KMS-11 (cell line): Measurements from ENCODE around the gene MYO1C.

Source experiments
- H2AFZ ChIP-seq: fragments of 200-600 bp; sonication (generic); 2 replicates; pipeline ENCODE4 v1.6.1; 2016; ENCODE audit warnings: antibody characterized with exemption, mixed run types, low read depth
- H3K27ac ChIP-seq: fragments of 200-600 bp; sonication (generic); 2 replicates; pipeline ENCODE4 v1.6.1; 2016; ENCODE audit warnings: mild to moderate bottlenecking, mixed run types
- H3K27me3 ChIP-seq: fragments of 200-600 bp; sonication (generic); 2 replicates; pipeline ENCODE4 v1.6.1; 2017; ENCODE audit warnings: mild to moderate bottlenecking, low read depth, mixed run types, moderate library complexity; ENCODE audit not compliant: insufficient read depth
- H3K36me3 ChIP-seq: fragments of 200-600 bp; sonication (generic); 2 replicates; pipeline ENCODE4 v1.6.1; 2017; ENCODE audit warnings: mild to moderate bottlenecking, mixed run types; ENCODE audit not compliant: insufficient read depth
- H3K4me1 ChIP-seq: fragments of 200-600 bp; sonication (generic); 2 replicates; pipeline ENCODE4 v1.6.1; 2016; ENCODE audit warnings: mild to moderate bottlenecking, low read depth, mixed run types; ENCODE audit not compliant: poor library complexity, severe bottlenecking
- H3K4me2 ChIP-seq: fragments of 200-600 bp; sonication (generic); 2 replicates; pipeline ENCODE4 v1.7.0; 2016; ENCODE audit warnings: mild to moderate bottlenecking, mixed run types
- H3K4me3 ChIP-seq: fragments of 200-600 bp; sonication (generic); IDR thresholded peaks from 2 replicates; pipeline ENCODE4 v1.6.1; 2017; ENCODE audit warnings: low read depth, low read length, mixed read lengths; ENCODE audit not compliant: insufficient read depth
- H3K79me2 ChIP-seq: fragments of 200-600 bp; sonication (generic); 2 replicates; pipeline ENCODE4 v1.6.1; 2016; ENCODE audit warnings: low read depth, mixed run types; ENCODE audit not compliant: insufficient read depth
- H3K9ac ChIP-seq: fragments of 200-600 bp; sonication (generic); 2 replicates; pipeline ENCODE4 v1.6.1; 2016; ENCODE audit warnings: mild to moderate bottlenecking, mixed run types
- H4K20me1 ChIP-seq: fragments of 200-600 bp; sonication (generic); 2 replicates; pipeline ENCODE4 v1.6.1; 2016; ENCODE audit warnings: mild to moderate bottlenecking, mixed run types; ENCODE audit not compliant: insufficient read depth
- CTCF ChIP-seq: fragments of 200-600 bp; sonication (generic); conservative IDR thresholded peaks from 2 replicates; pipeline ENCODE4 v1.6.1; 2017; ENCODE audit warnings: low read depth, mild to moderate bottlenecking, antibody characterized with exemption, low read length, moderate library complexity, mixed read lengths

MYO1C gene

GRCh38 chr17:1503699-1504098 is 11.2 kb upstream of the MYO1C start:
- H3K36me3 ChIP-seq: no peaks in the 10 kb centered on the region
- H3K4me2 ChIP-seq: no peak overlapping the region
- no peak overlapping the region for H3K27ac ChIP-seq
- H3K27me3 ChIP-seq: no peaks in the 10 kb centered on the region
- H3K79me2 ChIP-seq: no peaks in the 10 kb centered on the region
- H3K4me3 ChIP-seq: no peak overlapping the region
- H3K4me1 ChIP-seq: no peaks in the 10 kb centered on the region
- TF ChIP-seq CTCF: no peak
- H3K9ac ChIP-seq: no peak overlapping the region
- H4K20me1 ChIP-seq: no peaks in the 10 kb centered on the region
- no peak overlapping the region for H2AFZ ChIP-seq

- H3K27ac ChIP-seq: no peak overlapping the region
- H3K9ac ChIP-seq: no peak overlapping the region
- no peaks in the 10 kb centered on the region for H3K27me3 ChIP-seq
- no peak overlapping the region for H3K4me3 ChIP-seq
- no peaks in the 10 kb centered on the region for H3K79me2 ChIP-seq
- H3K4me1 ChIP-seq: no peaks in the 10 kb centered on the region
- H4K20me1 ChIP-seq: no peaks in the 10 kb centered on the region
- H2AFZ ChIP-seq: no peak overlapping the region
- H3K4me2 ChIP-seq: no peak overlapping the region
- no peak for TF ChIP-seq CTCF
- H3K36me3 ChIP-seq: no peaks in the 10 kb centered on the region
These were observed 6.4 kb upstream of the MYO1C start for GRCh38 chr17:1498869-1499268.

GRCh38 chr17:1498233-1498632 is 5.7 kb upstream of the MYO1C start:
- Histone ChIP-seq H3K36me3 (no peaks in the 10 kb centered on the region), H4K20me1 (no peaks in the 10 kb centered on the region), H3K79me2 (no peaks in the 10 kb centered on the region), H2AFZ (no peak overlapping the region), H3K4me3 (no peak overlapping the region), H3K9ac (no peak overlapping the region), H3K4me1 (no peaks in the 10 kb centered on the region), H3K4me2 (no peak overlapping the region), H3K27me3 (no peaks in the 10 kb centered on the region), H3K27ac (no peak overlapping the region)
- no peak for TF ChIP-seq CTCF

- Histone ChIP-seq H2AFZ (no peak overlapping the region), H3K27me3 (no peaks in the 10 kb centered on the region), H3K79me2 (no peaks in the 10 kb centered on the region), H3K27ac (no peak overlapping the region), H3K9ac (no peak overlapping the region), H3K4me2 (no peak overlapping the region), H4K20me1 (no peaks in the 10 kb centered on the region), H3K36me3 (no peaks in the 10 kb centered on the region), H3K4me1 (no peaks in the 10 kb centered on the region), H3K4me3 (no peak overlapping the region)
- TF ChIP-seq CTCF: no peak
These were observed 5.3 kb upstream of the MYO1C start for GRCh38 chr17:1497831-1498230.

GRCh38 chr17:1496869-1497268 is 4.4 kb upstream of the MYO1C start:
- no peaks in the 10 kb centered on the region for H3K27me3 ChIP-seq
- no peaks in the 10 kb centered on the region for H3K4me1 ChIP-seq
- no peak overlapping the region for H3K27ac ChIP-seq
- no peak overlapping the region for H2AFZ ChIP-seq
- H4K20me1 ChIP-seq: no peaks in the 10 kb centered on the region
- no peaks in the 10 kb centered on the region for H3K79me2 ChIP-seq
- no peak overlapping the region for H3K4me3 ChIP-seq
- no peak overlapping the region for H3K4me2 ChIP-seq
- no peak for TF ChIP-seq CTCF
- H3K36me3 ChIP-seq: no peaks in the 10 kb centered on the region
- no peak overlapping the region for H3K9ac ChIP-seq
